Liver (tissue), 9 donors: ENCODE measurements around the gene TMCO4. TPM values are rescaled to one million over a fixed set of nuclear protein-coding genes. Genes with fewer than 3 reads are reported as not detected.

Experiments used
- DNase-seq: peaks from one replicate; pipeline ENCODE4 v3.0.0-alpha.2; 2017; ENCODE audit warnings: low spot score
- H3K27ac ChIP-seq, 2 donors: one replicate each; pipeline ENCODE4 v1.7.0; 2013; ENCODE audit warnings: inconsistent platforms in 2 of 2, low read length in 2 of 2, control low read depth in 1 of 2, low read depth in 1 of 2, mild to moderate bottlenecking in 1 of 2
- H3K27me3 ChIP-seq, 4 donors: one replicate each; pipeline versions ENCODE4 v1.6.1 to v1.7.0; 2013; ENCODE audit warnings: low read length in 3 of 4, inconsistent platforms in 1 of 4, mild to moderate bottlenecking in 1 of 4, moderate library complexity in 1 of 4; ENCODE audit not compliant: control insufficient read depth in 4 of 4, insufficient read depth in 4 of 4
- H3K36me3 ChIP-seq, 4 donors: one replicate each; pipeline versions ENCODE4 v1.6.1 to v1.7.0; 2013; ENCODE audit warnings: low read length in 3 of 4, mild to moderate bottlenecking in 3 of 4, low read depth in 1 of 4, moderate library complexity in 1 of 4; ENCODE audit not compliant: control insufficient read depth in 4 of 4, insufficient read depth in 3 of 4
- H3K4me1 ChIP-seq, 4 donors: one replicate each; pipeline versions ENCODE4 v1.6.1 to v1.7.0; 2013; ENCODE audit warnings: low read length in 3 of 4, mild to moderate bottlenecking in 3 of 4, moderate library complexity in 1 of 4; ENCODE audit not compliant: control insufficient read depth in 4 of 4, insufficient read depth in 4 of 4
- H3K4me3 ChIP-seq, 3 donors: one replicate each; pipeline versions ENCODE4 v1.6.1 to v1.7.0; 2013; ENCODE audit warnings: low read length in 3 of 3, control low read depth in 1 of 3, low read depth in 1 of 3, mild to moderate bottlenecking in 1 of 3
- H3K9ac ChIP-seq, 2 donors: one replicate each; pipeline ENCODE4 v1.7.0; 2013; ENCODE audit warnings: low read length in 2 of 2, mild to moderate bottlenecking in 2 of 2, moderate library complexity in 2 of 2, control low read depth in 1 of 2, low read depth in 1 of 2
- H3K9me3 ChIP-seq, 4 donors: one replicate each; pipeline versions ENCODE4 v1.6.1 to v1.7.0; 2013; ENCODE audit warnings: low read length in 3 of 4; ENCODE audit not compliant: control insufficient read depth in 4 of 4
- ATF3 ChIP-seq: IDR thresholded peaks from 2 replicates; pipeline ENCODE4 v1.6.1; 2016; ENCODE audit warnings: antibody characterized with exemption
- CTCF ChIP-seq: fragments of 150-350 bp; IDR thresholded peaks from 2 replicates; pipeline ENCODE4 v1.5.1; 2017; ENCODE audit warnings: improper control_type of control experiment, low read depth, low read length; ENCODE audit not compliant: missing input control
- EGR1 ChIP-seq, 2 donors: IDR thresholded peaks; 2 replicates each; pipeline ENCODE4 v1.6.1; 2016 to 2018; ENCODE audit warnings: antibody characterized with exemption in 2 of 2, low read depth in 2 of 2
- FOXA1 ChIP-seq: IDR thresholded peaks from 2 replicates; pipeline ENCODE4 v1.6.1; 2016; ENCODE audit warnings: antibody characterized with exemption
- FOXA2 ChIP-seq: IDR thresholded peaks from 2 replicates; pipeline ENCODE4 v1.6.1; 2016; ENCODE audit warnings: antibody characterized with exemption
- GABPA ChIP-seq, 2 donors: IDR thresholded peaks in 1 of 2; conservative IDR thresholded peaks in 1 of 2; 2 replicates each; pipeline ENCODE4 v1.6.1; 2016; ENCODE audit warnings: antibody characterized with exemption in 2 of 2, mild to moderate bottlenecking in 1 of 2, moderate library complexity in 1 of 2
- HNF4A ChIP-seq, 2 donors: conservative IDR thresholded peaks; 2 replicates each; pipeline ENCODE4 v1.6.1; 2016; ENCODE audit warnings: antibody characterized with exemption in 2 of 2, mild to moderate bottlenecking in 2 of 2
- HNF4G ChIP-seq: IDR thresholded peaks from 2 replicates; pipeline ENCODE4 v1.6.1; 2016; ENCODE audit warnings: antibody characterized with exemption
- MAX ChIP-seq: IDR thresholded peaks from 2 replicates; pipeline ENCODE4 v1.6.1; 2016; ENCODE audit warnings: antibody characterized with exemption
- NR2F2 ChIP-seq: IDR thresholded peaks from 2 replicates; pipeline ENCODE4 v1.6.1; 2016; ENCODE audit warnings: antibody characterized with exemption
- RAD21 ChIP-seq, 2 donors: IDR thresholded peaks; 2 replicates each; pipeline ENCODE4 v1.6.1; 2016; ENCODE audit warnings: antibody characterized with exemption in 2 of 2, mild to moderate bottlenecking in 2 of 2
- REST ChIP-seq: IDR thresholded peaks from 2 replicates; pipeline ENCODE4 v1.6.1; 2016; ENCODE audit warnings: antibody characterized with exemption, mild to moderate bottlenecking
- RXRA ChIP-seq, 2 donors: IDR thresholded peaks; 2 replicates each; pipeline ENCODE4 v1.6.1; 2017 to 2018; ENCODE audit warnings: antibody characterized with exemption in 2 of 2, mild to moderate bottlenecking in 1 of 2
- SP1 ChIP-seq: IDR thresholded peaks from 2 replicates; pipeline ENCODE4 v1.6.1; 2018; ENCODE audit warnings: antibody characterized with exemption, mild to moderate bottlenecking
- TAF1 ChIP-seq: conservative IDR thresholded peaks from 2 replicates; pipeline ENCODE4 v1.6.1; 2016; ENCODE audit warnings: antibody characterized with exemption, mild to moderate bottlenecking
- YY1 ChIP-seq: IDR thresholded peaks from 2 replicates; pipeline ENCODE4 v1.6.1; 2016; ENCODE audit warnings: antibody characterized with exemption, mild to moderate bottlenecking
- ZBTB33 ChIP-seq: IDR thresholded peaks from 2 replicates; pipeline ENCODE4 v1.6.1; 2016; ENCODE audit warnings: antibody characterized with exemption
- WGBS: extraction: QIAGEN DNeasy Blood & Tissue Kit; methylation state at CpG from one replicate; pipeline ENCODE4 v1.1.7; 2013; 5-methylcytosine and 5-hydroxymethylcytosine counted together
- polyA plus RNA-seq, 2 donors: library from polyadenylated mRNA; stranded (reverse) in 1 of 2; unstranded in 1 of 2; fragments of 200-250 nt in 1 of 2; fragments of >200 nt in 1 of 2; fragmentation: Nextera tagmentation in 1 of 2; extraction: Ambion mirVana in 1 of 2; gene quantifications; one replicate each; pipeline versions ENCODE4 v1.2.1 to v1.2.3, GENCODE V29; 2013 to 2015
- total RNA-seq, 2 donors: library from RNA; depleted of rRNA; stranded (reverse); fragments of >200 nt; gene quantifications; one replicate each; pipeline ENCODE4 v1.2.3, GENCODE V29; 2014
- donor health status: healthy.
- donor health status: healthy.
- donor health status: healthy.
- donor health status: healthy.
- donor health status: healthy.

Gene TMCO4
- total and polyA plus RNA-seq, 4 donors, result 4.0 to 9.5 (median 6.0) TPM

GRCh38 chr1:19744886-19745285 is 54.8 kb downstream of the TMCO4 start:
- TF ChIP-seq MAX, result no peak
- TF ChIP-seq RAD21 (IDR thresholded peaks at IDR 0.05), result no peak
- no peak for TF ChIP-seq REST
- no peak for TF ChIP-seq HNF4A (conservative IDR thresholded peaks at IDR 0.05)
- no peak for TF ChIP-seq GABPA (IDR thresholded peaks at IDR 0.05 in 1 of 2, conservative IDR thresholded peaks at IDR 0.05 in 1 of 2)
- no peak for TF ChIP-seq YY1
- no peak for TF ChIP-seq NR2F2
- no peak for TF ChIP-seq TAF1
- TF ChIP-seq ZBTB33, result no peak
- no peak for TF ChIP-seq FOXA1
- no peak for TF ChIP-seq FOXA2
- no peak for TF ChIP-seq EGR1 (IDR thresholded peaks at IDR 0.05; ENCODE audit: low read depth in 2 of 2)
- no peak for TF ChIP-seq ATF3
- TF ChIP-seq HNF4G, result no peak
- TF ChIP-seq CTCF, result no peak
- TF ChIP-seq SP1, result no peak
- no peak for TF ChIP-seq RXRA (IDR thresholded peaks at IDR 0.05)
- H3K4me3 ChIP-seq, result no peak overlapping the region
- H3K4me1 ChIP-seq, result no peaks in the 10 kb centered on the region
- no peaks in the 10 kb centered on the region for H3K27me3 ChIP-seq
- H3K9me3 ChIP-seq, result no peaks in the 10 kb centered on the region
- no peak overlapping the region for H3K27ac ChIP-seq
- DNase-seq, result no peak
- peaks cover 4 to 29% (median 12%) of the 10 kb centered on the region in 4 donors for H3K36me3 ChIP-seq
- H3K9ac ChIP-seq, result no peak overlapping the region
- 99% methylated on average over 1 of the region's 1 CpG for WGBS

GRCh38 chr1:19744335-19744743 is 55.4 kb downstream of the TMCO4 start:
- no peak for DNase-seq
- Histone ChIP-seq H3K9ac (no peak overlapping the region), H3K27me3 (no peaks in the 10 kb centered on the region), H3K36me3 (peaks cover 4 to 29% (median 12%) of the 10 kb centered on the region in 4 donors), H3K9me3 (no peaks in the 10 kb centered on the region), H3K4me3 (no peak overlapping the region), H3K27ac (no peak overlapping the region), H3K4me1 (no peaks in the 10 kb centered on the region)
- 94% methylated on average over 4 of the region's 4 CpGs for WGBS
- no peak for TF ChIP-seq HNF4A (conservative IDR thresholded peaks at IDR 0.05)
